HT-29 (cell line): Measurements from ENCODE around the gene AQP11. TPM values are rescaled to one million over a fixed set of nuclear protein-coding genes. Genes with fewer than 3 reads are reported as not detected.

Experiments used
- DNase-seq: peaks from one replicate; pipeline ENCODE4 v3.0.0-alpha.2; 2015; ENCODE audit warnings: low spot score
- small RNA-seq: library from RNA; depleted of rRNA; stranded (forward); fragments of <200 nt; gene quantifications from one replicate; pipeline ENCODE3, GENCODE V24; 2014
- total RNA-seq: library from RNA; depleted of rRNA; stranded (reverse); fragments of >200 nt; shearing (Covaris generic); gene quantifications from 2 replicates; pipeline ENCODE4 v1.2.3, GENCODE V29; 2014; rRNA removed

The AQP11 gene
- total RNA-seq, 1 experiment from 2014 or later: 3.5 TPM

DNA sequence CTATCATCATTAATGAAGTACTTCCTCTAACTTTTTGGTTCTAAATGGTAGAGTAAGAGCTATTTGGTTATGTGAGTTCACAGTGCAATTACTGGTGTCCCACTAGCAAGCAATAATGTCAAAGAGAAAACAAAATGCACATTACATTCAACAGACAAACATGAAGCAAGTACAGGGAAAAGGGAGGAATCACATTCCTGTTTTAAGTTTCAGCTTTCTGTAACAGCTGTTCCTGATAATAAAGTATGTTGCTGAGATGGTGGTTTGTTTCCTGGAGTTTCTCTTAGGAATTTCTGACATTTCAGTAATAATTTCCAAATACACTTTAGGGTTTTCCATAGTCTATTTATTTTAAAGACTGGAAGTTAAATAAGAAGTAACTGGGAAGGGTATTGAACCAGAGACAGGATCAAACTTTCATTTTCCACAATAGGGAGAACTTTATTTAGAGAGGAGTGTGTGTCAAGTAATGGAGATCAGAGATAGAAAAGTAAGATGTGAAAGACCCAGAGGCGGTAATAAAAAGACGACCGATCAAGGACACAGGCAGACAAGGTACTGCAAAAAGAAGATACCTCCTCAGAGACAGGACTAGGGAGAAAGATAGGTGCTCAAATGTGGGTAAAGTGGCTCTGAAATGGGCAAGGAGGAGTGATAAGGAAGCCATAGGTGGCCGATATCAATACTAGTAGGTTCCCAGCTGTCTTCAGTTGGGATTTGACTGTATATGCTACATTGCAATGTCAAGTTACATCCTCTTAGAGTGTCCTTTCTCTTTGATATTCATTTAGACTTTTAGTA is 68.7 kb downstream of the AQP11 start:
- DNase-seq: no peak

Small RNA genes within 50 kb of the gene (small RNA-seq; reads per million reads assigned to genes)
- not detected for gene RNU7-59P

Other genes with a start within 250 kb of the AQP11 start
- 64.3 and 71.5 TPM in 2 replicates for gene PAK1, start 115.9 kb upstream of the AQP11 start, total RNA-seq
- 213 and 236 TPM in 2 replicates for gene CLNS1A, start 47.8 kb downstream of the AQP11 start, total RNA-seq
- 17.0 and 37.0 TPM in 2 replicates for gene RSF1, start 230.8 kb downstream of the AQP11 start, total RNA-seq
- 18.7 and 24.7 TPM in 2 replicates for gene AAMDC, start 231.2 kb downstream of the AQP11 start, total RNA-seq